Measurements from ENCODE around the gene MNAT1.

The MNAT1 gene

DNA sequence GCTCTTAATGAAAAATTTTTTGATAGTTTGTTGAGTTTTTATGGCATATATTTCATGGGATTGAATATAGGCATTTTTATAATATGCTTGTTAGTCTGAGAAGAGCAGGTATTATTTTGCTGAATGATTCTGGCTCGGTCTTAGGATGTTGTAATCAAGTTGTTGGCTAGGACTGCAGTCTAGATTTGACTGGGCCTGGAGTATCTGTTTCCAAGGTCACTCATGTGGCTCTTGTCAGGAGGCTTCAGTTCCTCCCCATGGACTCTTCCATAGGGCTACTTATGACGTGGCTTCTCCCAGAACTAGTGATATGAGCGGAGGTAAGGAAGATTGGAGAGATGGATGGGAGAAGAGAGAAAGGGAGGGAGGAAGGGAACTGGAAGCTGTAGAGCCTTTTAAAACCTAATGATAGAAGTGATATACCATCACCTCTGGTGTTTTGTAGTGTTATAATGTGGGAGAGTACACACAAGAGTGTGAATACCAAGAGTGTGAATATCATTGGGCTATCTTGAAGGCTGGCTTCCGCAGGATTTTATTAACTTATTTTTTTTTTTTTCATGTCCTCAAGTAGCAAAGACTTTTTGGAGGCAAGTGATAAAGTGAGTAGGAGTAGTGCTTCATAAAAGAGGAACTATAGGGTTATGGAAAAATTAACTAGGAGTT lies 4.4 kb downstream of the MNAT1 start:
- TF ChIP-seq EP300 (IDR thresholded peaks at IDR 0.05; ENCODE audit: borderline replicate concordance): no peak
- TF ChIP-seq TCF12 (IDR thresholded peaks at IDR 0.05; ENCODE audit: low read depth): no peak
- no peak for TF ChIP-seq NFIC (IDR thresholded peaks at IDR 0.05)
- TF ChIP-seq EGR1 (IDR thresholded peaks at IDR 0.05): no peak
- TF ChIP-seq RAD21 (IDR thresholded peaks at IDR 0.05; ENCODE audit: low read depth): no peak
- TF ChIP-seq, protein P1, sequence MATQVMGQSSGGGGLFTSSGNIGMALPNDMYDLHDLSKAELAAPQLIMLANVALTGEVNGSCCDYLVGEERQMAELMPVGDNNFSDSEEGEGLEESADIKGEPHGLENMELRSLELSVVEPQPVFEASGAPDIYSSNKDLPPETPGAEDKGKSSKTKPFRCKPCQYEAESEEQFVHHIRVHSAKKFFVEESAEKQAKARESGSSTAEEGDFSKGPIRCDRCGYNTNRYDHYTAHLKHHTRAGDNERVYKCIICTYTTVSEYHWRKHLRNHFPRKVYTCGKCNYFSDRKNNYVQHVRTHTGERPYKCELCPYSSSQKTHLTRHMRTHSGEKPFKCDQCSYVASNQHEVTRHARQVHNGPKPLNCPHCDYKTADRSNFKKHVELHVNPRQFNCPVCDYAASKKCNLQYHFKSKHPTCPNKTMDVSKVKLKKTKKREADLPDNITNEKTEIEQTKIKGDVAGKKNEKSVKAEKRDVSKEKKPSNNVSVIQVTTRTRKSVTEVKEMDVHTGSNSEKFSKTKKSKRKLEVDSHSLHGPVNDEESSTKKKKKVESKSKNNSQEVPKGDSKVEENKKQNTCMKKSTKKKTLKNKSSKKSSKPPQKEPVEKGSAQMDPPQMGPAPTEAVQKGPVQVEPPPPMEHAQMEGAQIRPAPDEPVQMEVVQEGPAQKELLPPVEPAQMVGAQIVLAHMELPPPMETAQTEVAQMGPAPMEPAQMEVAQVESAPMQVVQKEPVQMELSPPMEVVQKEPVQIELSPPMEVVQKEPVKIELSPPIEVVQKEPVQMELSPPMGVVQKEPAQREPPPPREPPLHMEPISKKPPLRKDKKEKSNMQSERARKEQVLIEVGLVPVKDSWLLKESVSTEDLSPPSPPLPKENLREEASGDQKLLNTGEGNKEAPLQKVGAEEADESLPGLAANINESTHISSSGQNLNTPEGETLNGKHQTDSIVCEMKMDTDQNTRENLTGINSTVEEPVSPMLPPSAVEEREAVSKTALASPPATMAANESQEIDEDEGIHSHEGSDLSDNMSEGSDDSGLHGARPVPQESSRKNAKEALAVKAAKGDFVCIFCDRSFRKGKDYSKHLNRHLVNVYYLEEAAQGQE (IDR thresholded peaks at IDR 0.05; ENCODE audit: low read depth): no peak
- TF ChIP-seq YY1 (IDR thresholded peaks at IDR 0.05; ENCODE audit: low read depth): no peak
- TF ChIP-seq, protein P2, sequence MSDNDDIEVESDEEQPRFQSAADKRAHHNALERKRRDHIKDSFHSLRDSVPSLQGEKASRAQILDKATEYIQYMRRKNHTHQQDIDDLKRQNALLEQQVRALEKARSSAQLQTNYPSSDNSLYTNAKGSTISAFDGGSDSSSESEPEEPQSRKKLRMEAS (IDR thresholded peaks at IDR 0.05): no peak
- TF ChIP-seq ZBTB7A (IDR thresholded peaks at IDR 0.05; ENCODE audit: low read depth): no peak
- TF ChIP-seq TAF1 (IDR thresholded peaks at IDR 0.05; ENCODE audit: low read depth): no peak
- TF ChIP-seq CEBPB (IDR thresholded peaks at IDR 0.05): no peak
- no peak for TF ChIP-seq CREB1 (IDR thresholded peaks at IDR 0.05; ENCODE audit: low read depth)
- no peak for TF ChIP-seq TEAD4 (IDR thresholded peaks at IDR 0.05)

DNA sequence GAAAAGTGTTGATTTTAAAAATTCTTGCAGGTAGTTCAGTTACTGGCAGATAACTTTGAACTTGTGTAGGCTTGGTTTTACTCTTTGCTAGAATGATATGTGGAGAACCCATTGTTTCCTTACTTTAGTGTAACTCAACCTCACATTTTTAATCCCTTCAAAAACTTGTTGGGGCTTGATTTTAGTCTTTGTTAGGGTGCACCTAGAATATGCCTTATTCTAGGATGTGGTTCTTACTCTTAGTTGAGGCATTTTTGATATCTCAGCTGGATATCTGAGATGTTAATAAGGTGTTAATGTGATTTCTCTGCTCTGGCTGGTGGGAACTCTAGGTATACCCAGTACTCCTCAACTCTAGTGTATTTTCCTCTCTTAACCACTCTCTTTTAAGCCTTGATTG lies 10.0 kb downstream of the MNAT1 start:
- TF ChIP-seq NFIC (IDR thresholded peaks at IDR 0.05) (no peak), ZBTB7A (IDR thresholded peaks at IDR 0.05; ENCODE audit: low read depth) (no peak)

DNA sequence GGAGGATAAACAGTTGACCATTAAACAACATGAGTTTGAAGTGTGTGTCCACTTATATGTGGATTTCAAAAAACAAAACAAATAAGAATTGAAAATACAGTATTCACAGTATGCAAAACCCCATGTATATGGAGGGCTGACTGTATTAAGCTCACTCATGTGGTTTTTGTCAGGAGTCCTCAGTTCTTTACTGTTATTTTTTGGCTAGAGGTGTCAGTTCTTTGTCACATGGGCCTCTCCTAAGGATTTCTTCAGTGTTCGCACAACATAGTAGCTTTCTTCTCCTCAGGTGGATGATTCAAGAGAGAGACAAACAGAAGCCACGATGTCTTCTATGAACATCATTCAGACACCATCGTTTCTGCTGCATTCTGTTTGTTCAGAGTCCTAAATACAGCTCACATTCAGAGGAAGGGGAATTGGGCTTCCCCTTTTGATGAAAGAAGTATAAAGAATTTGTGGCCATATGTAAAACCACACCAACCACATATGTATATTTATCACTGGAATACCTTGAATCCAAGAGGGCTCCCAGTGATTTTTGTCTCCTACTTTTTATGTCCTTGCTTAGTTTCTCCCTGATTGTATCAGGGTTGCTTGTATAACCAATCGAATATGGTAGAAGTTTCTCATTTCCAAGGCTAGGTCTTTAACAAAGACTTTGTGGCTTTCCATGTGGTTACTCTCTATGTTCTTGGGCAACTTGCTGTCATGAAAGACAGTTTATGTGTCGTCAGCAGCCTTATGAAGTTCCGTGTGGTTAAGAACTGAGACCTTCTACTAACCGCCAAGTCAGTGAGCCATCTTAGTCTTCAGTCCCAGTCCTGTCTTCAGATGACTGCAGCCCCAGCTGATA lies 18.9 kb downstream of the MNAT1 start:
- TF ChIP-seq YY1 (IDR thresholded peaks at IDR 0.05; ENCODE audit: low read depth) (no peak), RAD21 (IDR thresholded peaks at IDR 0.05; ENCODE audit: low read depth) (no peak), TAF1 (IDR thresholded peaks at IDR 0.05; ENCODE audit: low read depth) (no peak), EGR1 (IDR thresholded peaks at IDR 0.05) (no peak), EP300 (IDR thresholded peaks at IDR 0.05; ENCODE audit: borderline replicate concordance) (no peak), TEAD4 (IDR thresholded peaks at IDR 0.05) (no peak), TCF12 (IDR thresholded peaks at IDR 0.05; ENCODE audit: low read depth) (no peak), ZBTB7A (IDR thresholded peaks at IDR 0.05; ENCODE audit: low read depth) (no peak)
- TF ChIP-seq, protein P1 (IDR thresholded peaks at IDR 0.05; ENCODE audit: low read depth): no peak

DNA sequence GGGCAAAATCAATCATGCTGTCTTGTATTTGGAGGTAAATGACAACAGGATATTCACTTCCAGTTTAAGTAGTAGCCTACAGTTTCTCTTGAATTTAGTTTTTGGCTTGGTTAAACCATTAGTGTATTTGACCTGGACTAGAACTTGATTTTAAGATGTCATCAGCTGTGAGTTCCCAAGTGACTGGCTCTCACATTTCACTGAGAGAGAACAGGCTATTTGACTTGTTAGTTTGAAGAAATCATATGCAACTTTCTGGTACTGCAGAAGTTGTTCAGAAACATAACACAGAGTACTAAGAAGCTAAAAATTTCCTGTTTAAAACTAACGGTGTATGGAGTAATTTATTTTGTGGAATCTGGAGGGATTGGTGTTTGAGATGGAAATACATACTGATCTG lies 22.3 kb downstream of the MNAT1 start:
- TF ChIP-seq, protein P1 (IDR thresholded peaks at IDR 0.05; ENCODE audit: low read depth): no peak
- TF ChIP-seq TEAD4 (IDR thresholded peaks at IDR 0.05) (no peak), ZBTB7A (IDR thresholded peaks at IDR 0.05; ENCODE audit: low read depth) (no peak), TCF12 (IDR thresholded peaks at IDR 0.05; ENCODE audit: low read depth) (no peak), TAF1 (IDR thresholded peaks at IDR 0.05; ENCODE audit: low read depth) (no peak), EGR1 (IDR thresholded peaks at IDR 0.05) (no peak), CREB1 (IDR thresholded peaks at IDR 0.05; ENCODE audit: low read depth) (no peak), EP300 (IDR thresholded peaks at IDR 0.05; ENCODE audit: borderline replicate concordance) (no peak)
- TF ChIP-seq, protein P2 (IDR thresholded peaks at IDR 0.05): no peak
- TF ChIP-seq, protein P3, sequence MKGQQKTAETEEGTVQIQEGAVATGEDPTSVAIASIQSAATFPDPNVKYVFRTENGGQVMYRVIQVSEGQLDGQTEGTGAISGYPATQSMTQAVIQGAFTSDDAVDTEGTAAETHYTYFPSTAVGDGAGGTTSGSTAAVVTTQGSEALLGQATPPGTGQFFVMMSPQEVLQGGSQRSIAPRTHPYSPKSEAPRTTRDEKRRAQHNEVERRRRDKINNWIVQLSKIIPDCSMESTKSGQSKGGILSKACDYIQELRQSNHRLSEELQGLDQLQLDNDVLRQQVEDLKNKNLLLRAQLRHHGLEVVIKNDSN (IDR thresholded peaks at IDR 0.05): no peak

DNA sequence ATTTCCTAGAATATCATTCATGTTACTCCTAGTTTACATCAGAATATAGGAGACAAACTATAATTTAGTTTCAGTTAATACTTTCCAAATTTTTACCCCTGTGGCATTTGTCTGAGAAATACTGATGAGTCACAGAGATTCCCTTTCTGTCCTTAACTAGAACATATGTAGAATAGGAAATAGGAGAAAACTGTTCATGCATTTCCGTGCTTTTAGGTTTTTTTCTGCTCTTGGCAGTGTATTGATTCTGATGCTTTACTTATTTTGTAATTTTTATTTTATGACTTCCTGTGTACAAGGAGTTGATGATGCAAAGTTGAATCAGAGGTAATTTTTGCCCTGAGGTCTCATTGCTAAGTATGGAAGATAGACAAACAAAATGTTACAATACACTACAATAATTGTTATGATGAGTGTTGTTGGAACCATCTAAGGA lies 23.0 kb downstream of the MNAT1 start:
- no peak for TF ChIP-seq NFIC (IDR thresholded peaks at IDR 0.05)
